IMR-90 (cell line): ENCODE results near the gene UBE2E2. TPM values are rescaled to one million over a fixed set of nuclear protein-coding genes. Genes with fewer than 3 reads are reported as not detected.

Experiments used
- ATAC-seq: fragments of 200-7000 bp; cut with Tn5 transposase; 2 replicates; pipeline ENCODE4 v1.9.1; 2020; ENCODE audit warnings: low read depth, mild to moderate bottlenecking, moderate library complexity
- BruUV-seq: library from RNA; stranded (reverse); fragments of 400-500 nt; replicated peaks from 2 replicates; lab custom pipeline; 2021; lab: Mats Ljungman, UMichigan
- CTCF ChIA-PET: fragments of 300-600 bp; formaldehyde crosslinking; extraction: SDS; loops from one replicate; lab custom pipeline; 2021; ENCODE audit warnings: antibody characterized with exemption; lab: Yijun Ruan, JAX
- POLR2A ChIA-PET: fragments of 300-600 bp; sonication (Branson Sonifier 250); formaldehyde crosslinking; loops from one replicate; lab custom pipeline; 2022; ENCODE audit warnings: antibody characterized with exemption; ENCODE audit not compliant: unreplicated experiment; lab: Charles Lee
- DNase-seq: peaks from one replicate; pipeline ENCODE4 v3.0.0; 2013
- H2AFZ ChIP-seq: replicated peaks from 2 replicates; pipeline ENCODE3; 2013; ENCODE audit warnings: low read length, mild to moderate bottlenecking; ENCODE audit not compliant: poor library complexity
- H2AK5ac ChIP-seq: 2 replicates; pipeline ENCODE4 v1.6.1; 2013; ENCODE audit warnings: low read depth, low read length, inconsistent platforms
- H2AK9ac ChIP-seq: replicated peaks from 2 replicates; pipeline ENCODE3; 2013; ENCODE audit warnings: mild to moderate bottlenecking, low read depth, low read length, moderate library complexity; ENCODE audit not compliant: poor library complexity
- H2BK120ac ChIP-seq: 2 replicates; pipeline ENCODE4 v1.6.1; 2013; ENCODE audit warnings: low read depth, low read length, inconsistent platforms
- H2BK15ac ChIP-seq: 3 replicates; pipeline ENCODE4 v1.6.1; 2013; ENCODE audit warnings: low read depth, low read length, inconsistent platforms
- H2BK20ac ChIP-seq: 2 replicates; pipeline ENCODE4 v1.6.1; 2013; ENCODE audit warnings: low read depth, mild to moderate bottlenecking, inconsistent platforms, low read length, moderate library complexity
- H2BK5ac ChIP-seq: 2 replicates; pipeline ENCODE4 v1.6.1; 2013; ENCODE audit warnings: mild to moderate bottlenecking, low read depth, low read length, inconsistent platforms; ENCODE audit not compliant: poor library complexity, severe bottlenecking
- H3K14ac ChIP-seq: replicated peaks from 2 replicates; pipeline ENCODE4 v1.6.1; 2013; ENCODE audit warnings: low read depth, low read length, inconsistent platforms
- H3K18ac ChIP-seq: 2 replicates; pipeline ENCODE4 v1.6.1; 2013; ENCODE audit warnings: low read depth, low read length, control low read depth
- H3K23ac ChIP-seq: 2 replicates; pipeline ENCODE4 v1.6.1; 2013; ENCODE audit warnings: low read depth, low read length, inconsistent platforms
- H3K27ac ChIP-seq: 2 replicates; pipeline ENCODE4 v1.5.1; 2013; ENCODE audit warnings: mild to moderate bottlenecking, control low read depth, low read length; ENCODE audit not compliant: insufficient read depth
- H3K27me3 ChIP-seq: 2 replicates; pipeline ENCODE4 v1.6.1; 2013; ENCODE audit warnings: low read length; ENCODE audit not compliant: control insufficient read depth, insufficient read depth
- H3K36me3 ChIP-seq: 2 replicates; pipeline ENCODE4 v1.6.1; 2013; ENCODE audit warnings: low read length, mixed read lengths; ENCODE audit not compliant: control insufficient read depth, insufficient read depth
- H3K4ac ChIP-seq: 2 replicates; pipeline ENCODE4 v1.6.1; 2013; ENCODE audit warnings: low read depth, low read length, inconsistent platforms
- H3K4me1 ChIP-seq: 2 replicates; pipeline ENCODE4 v1.6.1; 2013; ENCODE audit warnings: low read length, mixed read lengths; ENCODE audit not compliant: control insufficient read depth, insufficient read depth
- H3K4me2 ChIP-seq: 2 replicates; pipeline ENCODE4 v1.6.1; 2013; ENCODE audit warnings: low read depth, mild to moderate bottlenecking, control low read depth, low read length, moderate library complexity
- H3K4me3 ChIP-seq: 2 replicates; pipeline ENCODE4 v1.5.1; 2013; ENCODE audit warnings: low read depth, mild to moderate bottlenecking, control low read depth, low read length, moderate library complexity; ENCODE audit not compliant: insufficient read depth
- H3K56ac ChIP-seq: 2 replicates; pipeline ENCODE4 v1.6.1; 2013; ENCODE audit warnings: low read length, inconsistent platforms; ENCODE audit not compliant: insufficient read depth; ENCODE audit errors: extremely low read depth
- H3K79me1 ChIP-seq, 2 experiments: 2 replicates each; pipeline ENCODE4 v1.6.1; 2013; ENCODE audit warnings: low read length in 2 of 2, inconsistent platforms in 1 of 2, low read depth in 1 of 2
- H3K9ac ChIP-seq: 2 replicates; pipeline ENCODE4 v1.6.1; 2013; ENCODE audit warnings: low read depth, low read length, control low read depth
- H3K9me1 ChIP-seq: 2 replicates; pipeline ENCODE4 v1.6.1; 2013; ENCODE audit warnings: low read length, inconsistent platforms; ENCODE audit not compliant: insufficient read depth
- H3K9me3 ChIP-seq: 2 replicates; pipeline ENCODE4 v1.6.1; 2013; ENCODE audit warnings: low read length; ENCODE audit not compliant: control insufficient read depth, insufficient read depth
- H4K20me1 ChIP-seq: 2 replicates; pipeline ENCODE4 v1.6.1; 2013; ENCODE audit warnings: low read length, inconsistent platforms; ENCODE audit not compliant: insufficient read depth
- H4K5ac ChIP-seq: 2 replicates; pipeline ENCODE4 v1.6.1; 2013; ENCODE audit warnings: mild to moderate bottlenecking, low read depth, low read length, control low read depth
- H4K8ac ChIP-seq, 2 experiments: 2 replicates each; pipeline ENCODE4 v1.6.1; 2013; ENCODE audit warnings: low read depth in 2 of 2, low read length in 2 of 2, control low read depth in 1 of 2, inconsistent platforms in 1 of 2
- H4K91ac ChIP-seq: 2 replicates; pipeline ENCODE4 v1.6.1; 2013; ENCODE audit warnings: low read depth, low read length, inconsistent platforms; ENCODE audit not compliant: insufficient read depth
- BHLHE40 ChIP-seq: fragments of 150-350 bp; IDR thresholded peaks from 2 replicates; pipeline ENCODE4 v1.6.1; 2016; ENCODE audit warnings: mild to moderate bottlenecking, low read depth, low read length
- CEBPB ChIP-seq: IDR thresholded peaks from 2 replicates; pipeline ENCODE4 v1.6.1; 2012; ENCODE audit warnings: low read depth, low read length, improper control_type of control experiment
- CHD1 ChIP-seq: IDR thresholded peaks from 2 replicates; pipeline ENCODE4 v1.6.1; 2012; ENCODE audit warnings: low read depth, low read length, improper control_type of control experiment
- CTCF ChIP-seq: conservative IDR thresholded peaks from 2 replicates; pipeline ENCODE4 v1.5.1; 2012; ENCODE audit warnings: mild to moderate bottlenecking, low read depth, low read length, improper control_type of control experiment
- ELK1 ChIP-seq: fragments of 150-350 bp; IDR thresholded peaks from 2 replicates; pipeline ENCODE4 v1.6.1; 2016; ENCODE audit warnings: low read depth, mild to moderate bottlenecking, low read length, moderate library complexity, borderline replicate concordance
- FOS ChIP-seq: fragments of 150-350 bp; IDR thresholded peaks from 2 replicates; pipeline ENCODE4 v1.6.1; 2016; ENCODE audit warnings: low read depth, low read length
- MAFK ChIP-seq: IDR thresholded peaks from 2 replicates; pipeline ENCODE4 v1.6.1; 2012; ENCODE audit warnings: low read depth, low read length, improper control_type of control experiment
- MAZ ChIP-seq: IDR thresholded peaks from 2 replicates; pipeline ENCODE4 v1.6.1; 2012; ENCODE audit warnings: low read depth, mild to moderate bottlenecking, low read length, improper control_type of control experiment, moderate library complexity, borderline replicate concordance
- MXI1 ChIP-seq: IDR thresholded peaks from 2 replicates; pipeline ENCODE4 v1.6.1; 2012; ENCODE audit warnings: low read depth, mild to moderate bottlenecking, low read length, moderate library complexity, borderline replicate concordance
- NFE2L2 ChIP-seq: fragments of 150-350 bp; IDR thresholded peaks from 2 replicates; pipeline ENCODE4 v1.6.1; 2016; ENCODE audit warnings: low read depth, mild to moderate bottlenecking, low read length
- POLR2A ChIP-seq: IDR thresholded peaks from 2 replicates; pipeline ENCODE4 v1.6.1; 2012; ENCODE audit warnings: mild to moderate bottlenecking, low read depth, low read length
- RAD21 ChIP-seq: IDR thresholded peaks from 2 replicates; pipeline ENCODE4 v1.6.1; 2012; ENCODE audit warnings: low read length, improper control_type of control experiment
- RCOR1 ChIP-seq: IDR thresholded peaks from 2 replicates; pipeline ENCODE4 v1.6.1; 2012; ENCODE audit warnings: mild to moderate bottlenecking, low read length, improper control_type of control experiment; ENCODE audit not compliant: insufficient replicate concordance
- RFX5 ChIP-seq: IDR thresholded peaks from 2 replicates; pipeline ENCODE4 v1.8.0; 2012; ENCODE audit warnings: low read depth, mild to moderate bottlenecking, low read length, moderate library complexity
- SMC3 ChIP-seq: fragments of 150-350 bp; IDR thresholded peaks from 2 replicates; pipeline ENCODE4 v1.6.1; 2016; ENCODE audit warnings: low read depth, mild to moderate bottlenecking, antibody characterized with exemption, low read length, moderate library complexity
- USF2 ChIP-seq: fragments of 150-350 bp; IDR thresholded peaks from 2 replicates; pipeline ENCODE4 v1.6.1; 2017; ENCODE audit warnings: mild to moderate bottlenecking, antibody characterized with exemption, low read length, low read depth
- WGBS, 2 experiments: methylation state at CpG; one replicate each; pipeline versions ENCODE4 v1.1.5 to v1.1.7; 2013; ENCODE audit warnings: missing lambda C conversion rate in 2 of 2; ENCODE audit not compliant: insufficient read length in 1 of 2; ENCODE audit errors: extremely low coverage in 2 of 2; 5-methylcytosine and 5-hydroxymethylcytosine counted together
- dilution Hi-C: fragments of 300-500 bp; cut with HindIII; formaldehyde crosslinking; loops from one replicate; pipeline ENCODE4 v1.14.3; 2018; ENCODE audit warnings: low sequenced_read_pairs; ENCODE audit not compliant: unreplicated experiment
- in situ Hi-C: fragments of 300-500 bp; cut with MboI; formaldehyde crosslinking; loops from 3 replicates; pipeline ENCODE4 v1.14.3; 2019; ENCODE audit warnings: low sequenced_read_pairs, inconsistent platforms, mixed read lengths
- intact Hi-C: fragments of 100-400 bp; cut with micrococcal nuclease; formaldehyde crosslinking; loops from 2 replicates; pipeline ENCODE4 v1.10.0; 2022
- polyA plus RNA-seq, 3 experiments: library from polyadenylated mRNA; depleted of rRNA; stranded (reverse); fragments of >200 nt; gene quantifications; 2 replicates each; pipeline ENCODE4 v1.2.3, GENCODE V29; 2012; ENCODE audit warnings: low replicate concordance in 1 of 3
- total RNA-seq: library from RNA; depleted of rRNA; stranded (reverse); fragments of >200 nt; gene quantifications from 2 replicates; pipeline ENCODE4 v1.2.3, GENCODE V29; 2012

UBE2E2 gene
- total and polyA plus RNA-seq, 2 of the 4 experiments (the other 2 are of a cell fraction): 18.6 to 32.7 TPM

GRCh38 chr3:23602971-23603370 is 399.8 kb downstream of the UBE2E2 start:
- no peak overlapping the region for H3K14ac ChIP-seq
- no peak overlapping the region for H2BK15ac ChIP-seq
- H3K23ac ChIP-seq: no peak overlapping the region
- H4K20me1 ChIP-seq: no peaks in the 10 kb centered on the region
- in situ Hi-C loops (no loop called here), dilution Hi-C loops (no loop called here), intact Hi-C loops (loop anchor here (1.0 to 5.0 kb wide), 3 partner anchors 109 to 271 kb away; partner anchors contain the start of gene UBE2E1)
- no peak overlapping the region for H3K9ac ChIP-seq
- CTCF ChIA-PET: no interaction called here
- no peak overlapping the region for H2AFZ ChIP-seq
- no peak overlapping the region for H4K8ac ChIP-seq
- H3K27ac ChIP-seq: no peak overlapping the region
- no peaks in the 10 kb centered on the region for H3K27me3 ChIP-seq
- DNase-seq: no peak
- no peak overlapping the region; the same call in 1 of the 2 replicates for H2BK120ac ChIP-seq
- H3K4ac ChIP-seq: no peak overlapping the region
- no peak overlapping the region for H4K91ac ChIP-seq
- H3K4me1 ChIP-seq: peaks cover 12% of the 10 kb centered on the region
- no TSS peak for BruUV-seq
- no peak overlapping the region for H4K5ac ChIP-seq
- WGBS, 2 experiments: no CpG with 5 or more reads among the region's 9 CpGs
- no peak overlapping the region for H2AK9ac ChIP-seq
- no peak overlapping the region for H2AK5ac ChIP-seq
- TF ChIP-seq RCOR1 (no peak), RAD21 (no peak), MAFK (no peak), ELK1 (no peak), CTCF (no peak), SMC3 (no peak), USF2 (no peak), CHD1 (no peak), FOS (no peak), BHLHE40 (no peak), NFE2L2 (no peak), POLR2A (no peak), RFX5 (no peak), MAZ (no peak), CEBPB (no peak), MXI1 (no peak)
- peak overlapping the region; percentile 21; the same call in 1 of the 2 replicates for H2BK20ac ChIP-seq
- no peaks in the 10 kb centered on the region for H3K9me3 ChIP-seq
- H3K79me1 ChIP-seq: no peaks in the 10 kb centered on the region; a peak in 1 of 4 replicates
- ATAC-seq: no peak
- H3K56ac ChIP-seq: no peak overlapping the region
- H3K18ac ChIP-seq: no peak overlapping the region
- peaks cover 8% of the 10 kb centered on the region for H3K9me1 ChIP-seq
- H3K4me2 ChIP-seq: no peak overlapping the region
- no peaks in the 10 kb centered on the region for H3K36me3 ChIP-seq
- H3K4me3 ChIP-seq: no peak overlapping the region
- no peak overlapping the region for H2BK5ac ChIP-seq
- POLR2A ChIA-PET: no interaction called here
